ENCODE results near the gene FAM217B.

GRCh38 chr20:59985864-59986263, 45.7 kb downstream of the FAM217B start:
- TF ChIP-seq EZH2 (IDR thresholded peaks at IDR 0.05) (no peak), POLR2A (IDR thresholded peaks at IDR 0.05; ENCODE audit: borderline replicate concordance, extremely low read depth, insufficient read depth, insufficient read length) (no peak), CTCF (IDR thresholded peaks at IDR 0.05 in 2 of 3, conservative IDR thresholded peaks at IDR 0.05 in 1 of 3; ENCODE audit: borderline replicate concordance in 1 of 3, insufficient read depth in 1 of 3, low read depth in 2 of 3, low read length in 2 of 3) (peak in 2 of 3 experiments; percentile 61 to 65; a peak in 4 of 6 replicates), ATF3 (IDR thresholded peaks at IDR 0.05) (no peak), ZBTB33 (IDR thresholded peaks at IDR 0.05; ENCODE audit: extremely low read depth, insufficient replicate concordance, low read length) (no peak), EGR1 (IDR thresholded peaks at IDR 0.05; ENCODE audit: low read depth) (no peak), CBX3 (IDR thresholded peaks at IDR 0.05; ENCODE audit: low read depth) (0 out of 2 replicates have a peak, but pooled peaks have one; percentile 27), ZNF274 (IDR thresholded peaks at IDR 0.05; ENCODE audit: low read depth, low read length) (no peak), POLR2AphosphoS5 (IDR thresholded peaks at IDR 0.05; ENCODE audit: low read depth, low read length) (no peak)

All from HCT116 (cell line).